MM.1S (cell line): Measurements from ENCODE around the gene RGS13.

Source experiments
- EZH2phosphoT487 ChIP-seq: fragments of 300-600 bp; sonication (generic); IDR thresholded peaks from 2 replicates; pipeline ENCODE4 v1.6.1; 2018; ENCODE audit warnings: antibody characterized with exemption, low read length
- TF ChIP-seq, protein P1 (sequence below): fragments of 300-600 bp; sonication (generic); IDR thresholded peaks from 2 replicates; pipeline ENCODE4 v1.5.1; 2016; ENCODE audit warnings: antibody characterized with exemption, low read length, mixed read lengths

DNA sequence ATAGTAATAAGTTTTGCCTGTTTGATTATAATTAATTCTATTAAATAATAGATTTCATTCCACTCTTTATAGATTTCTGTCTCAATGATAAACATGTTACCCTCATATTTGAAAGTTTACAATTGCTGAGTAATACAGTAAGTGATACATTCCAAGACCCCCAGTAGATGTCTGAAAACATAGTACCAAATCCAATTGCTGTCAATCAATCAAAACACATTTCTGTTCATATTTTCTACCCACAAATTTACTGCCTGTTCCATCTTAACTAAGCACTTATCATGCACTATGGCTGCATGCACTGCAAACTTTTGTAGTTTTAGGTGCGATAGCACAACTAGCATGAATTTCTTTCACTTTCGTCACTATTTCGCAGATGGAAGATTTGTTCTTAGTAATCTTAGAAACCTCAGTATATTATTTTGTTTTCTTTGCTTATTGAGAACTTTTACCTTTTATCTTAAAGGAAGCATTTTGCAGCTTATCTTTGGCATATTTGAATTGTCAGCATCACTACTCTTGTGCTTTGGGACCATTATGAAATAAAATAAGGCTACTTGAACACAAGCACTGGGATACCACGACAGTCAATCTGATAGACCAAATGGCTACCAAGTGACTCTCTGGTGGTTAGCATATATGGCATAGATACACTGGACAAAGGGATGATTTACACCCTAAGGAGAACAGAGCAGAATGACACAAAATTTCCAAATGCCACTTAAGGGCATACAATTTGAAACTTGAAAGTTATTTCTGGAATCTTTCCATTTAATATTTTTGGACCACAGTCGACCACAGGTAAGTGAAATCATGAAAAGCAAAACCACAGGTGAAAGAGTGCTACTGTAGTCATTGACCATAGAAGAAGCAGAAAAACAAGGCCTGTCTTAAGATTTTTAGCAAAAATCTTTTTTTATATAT is 67.6 kb downstream of the RGS13 start:
- TF ChIP-seq, protein P1, sequence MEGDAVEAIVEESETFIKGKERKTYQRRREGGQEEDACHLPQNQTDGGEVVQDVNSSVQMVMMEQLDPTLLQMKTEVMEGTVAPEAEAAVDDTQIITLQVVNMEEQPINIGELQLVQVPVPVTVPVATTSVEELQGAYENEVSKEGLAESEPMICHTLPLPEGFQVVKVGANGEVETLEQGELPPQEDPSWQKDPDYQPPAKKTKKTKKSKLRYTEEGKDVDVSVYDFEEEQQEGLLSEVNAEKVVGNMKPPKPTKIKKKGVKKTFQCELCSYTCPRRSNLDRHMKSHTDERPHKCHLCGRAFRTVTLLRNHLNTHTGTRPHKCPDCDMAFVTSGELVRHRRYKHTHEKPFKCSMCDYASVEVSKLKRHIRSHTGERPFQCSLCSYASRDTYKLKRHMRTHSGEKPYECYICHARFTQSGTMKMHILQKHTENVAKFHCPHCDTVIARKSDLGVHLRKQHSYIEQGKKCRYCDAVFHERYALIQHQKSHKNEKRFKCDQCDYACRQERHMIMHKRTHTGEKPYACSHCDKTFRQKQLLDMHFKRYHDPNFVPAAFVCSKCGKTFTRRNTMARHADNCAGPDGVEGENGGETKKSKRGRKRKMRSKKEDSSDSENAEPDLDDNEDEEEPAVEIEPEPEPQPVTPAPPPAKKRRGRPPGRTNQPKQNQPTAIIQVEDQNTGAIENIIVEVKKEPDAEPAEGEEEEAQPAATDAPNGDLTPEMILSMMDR = no peak
- 0 out of 2 replicates have a peak, but pooled peaks have one; percentile 23 for TF ChIP-seq EZH2phosphoT487
